OCI-LY7 (cell line): ENCODE results near the gene DHRS1. TPM values are rescaled to one million over a fixed set of nuclear protein-coding genes. Genes with fewer than 3 reads are reported as not detected.

Source experiments
- Bru-seq: library from RNA; stranded (reverse); fragments of 400-500 nt; gene quantifications from one replicate; lab custom pipeline; 2021; lab: Mats Ljungman, UMichigan
- BruChase-seq, 2 experiments: library from RNA; stranded (reverse); fragments of 400-500 nt; gene quantifications; one replicate each; lab custom pipeline; 2021; lab: Mats Ljungman, UMichigan
- BruUV-seq: library from RNA; stranded (reverse); fragments of 400-500 nt; replicated peaks from 2 replicates; lab custom pipeline; 2021; lab: Mats Ljungman, UMichigan
- CTCF ChIA-PET: fragments of 300-600 bp; sonication (Branson Sonifier 250); formaldehyde crosslinking; loops from one replicate; lab custom pipeline; 2022; ENCODE audit warnings: antibody characterized with exemption; ENCODE audit not compliant: unreplicated experiment; lab: Charles Lee
- POLR2A ChIA-PET: fragments of 300-600 bp; sonication (Branson Sonifier 250); formaldehyde crosslinking; loops from one replicate; lab custom pipeline; 2022; ENCODE audit warnings: antibody characterized with exemption; lab: Charles Lee
- DNase-seq: peaks from one replicate; pipeline ENCODE4 v3.0.0-alpha.2; 2015; ENCODE audit warnings: low spot score
- H2AFZ ChIP-seq: fragments of 200-600 bp; sonication (generic), shearing (Covaris generic); 2 replicates; pipeline ENCODE4 v1.6.1; 2014; ENCODE audit warnings: mild to moderate bottlenecking, antibody characterized with exemption, low read length, moderate library complexity
- H3K27ac ChIP-seq: fragments of 200-600 bp; sonication (generic); 2 replicates; pipeline ENCODE4 v1.5.1; 2014; ENCODE audit warnings: mixed run types, low read depth, mild to moderate bottlenecking, moderate library complexity, low read length, inconsistent platforms; ENCODE audit not compliant: poor library complexity, severe bottlenecking
- H3K36me3 ChIP-seq: fragments of 200-600 bp; sonication (generic); 2 replicates; pipeline ENCODE4 v1.6.1; 2014; ENCODE audit warnings: mild to moderate bottlenecking, antibody characterized with exemption, low read length, moderate library complexity, mixed read lengths; ENCODE audit not compliant: insufficient read depth
- H3K4me1 ChIP-seq: fragments of 200-600 bp; sonication (generic); 2 replicates; pipeline ENCODE4 v1.5.1; 2014; ENCODE audit warnings: mild to moderate bottlenecking, low read length; ENCODE audit not compliant: insufficient read depth, poor library complexity, severe bottlenecking
- H3K4me2 ChIP-seq: fragments of 200-600 bp; sonication (generic); 2 replicates; pipeline ENCODE4 v1.6.1; 2014; ENCODE audit warnings: mild to moderate bottlenecking, low read length
- H3K4me3 ChIP-seq: fragments of 200-600 bp; sonication (generic); 2 replicates; pipeline ENCODE4 v1.5.1; 2014; ENCODE audit warnings: mild to moderate bottlenecking, low read depth, low read length; ENCODE audit not compliant: poor library complexity, severe bottlenecking
- H3K79me2 ChIP-seq: fragments of 200-600 bp; sonication (generic); 2 replicates; pipeline ENCODE4 v1.6.1; 2016; ENCODE audit warnings: low read depth, mild to moderate bottlenecking, low read length, moderate library complexity, mixed read lengths; ENCODE audit not compliant: insufficient read depth
- H3K9me2 ChIP-seq: fragments of 200-600 bp; sonication (generic); 2 replicates; pipeline ENCODE4 v1.6.1; 2016; ENCODE audit warnings: mild to moderate bottlenecking, low read length, mixed read lengths; ENCODE audit not compliant: insufficient read depth
- H3K9me3 ChIP-seq: fragments of 200-600 bp; sonication (generic); 2 replicates; pipeline ENCODE4 v1.6.1; 2014; ENCODE audit warnings: mild to moderate bottlenecking, mixed run types, low read length, mixed read lengths
- H4K20me1 ChIP-seq: fragments of 200-600 bp; sonication (generic); 2 replicates; pipeline ENCODE4 v1.6.1; 2014; ENCODE audit warnings: mild to moderate bottlenecking, antibody characterized with exemption, low read length, moderate library complexity, mixed read lengths; ENCODE audit not compliant: insufficient read depth
- CTCF ChIP-seq: fragments of 200-600 bp; sonication (generic); conservative IDR thresholded peaks from 2 replicates; pipeline ENCODE4 v1.5.1; 2014; ENCODE audit warnings: mild to moderate bottlenecking, antibody characterized with exemption, low read length, moderate library complexity, mixed read lengths
- EZH2phosphoT487 ChIP-seq: fragments of 200-600 bp; sonication (generic); IDR thresholded peaks from 2 replicates; pipeline ENCODE4 v1.6.1; 2018; ENCODE audit warnings: low read depth, borderline replicate concordance, mild to moderate bottlenecking, mixed run types, antibody characterized with exemption, low read length, moderate library complexity, mixed read lengths
- intact Hi-C: fragments of 100-400 bp; cut with micrococcal nuclease; formaldehyde crosslinking; loops from one replicate; pipeline ENCODE4 v1.10.0; 2022; ENCODE audit not compliant: unreplicated experiment
- long read RNA-seq: library from polyadenylated mRNA; stranded (forward); transcript quantifications from one replicate; pipeline ENCODE4 v2.0.0, GENCODE V29; 2022
- total RNA-seq, 2 experiments: library from RNA; depleted of rRNA in 1 of 2; stranded (reverse); fragments of >200 nt in 1 of 2; shearing (Covaris generic) in 1 of 2; gene quantifications; 2 replicates each; pipeline ENCODE4 v1.2.3, GENCODE V29; 2014 to 2022

Gene DHRS1
- total RNA-seq (2014; rRNA removed; shearing (Covaris generic)), result 21.0 and 27.4 TPM in 2 replicates
- 34.9 and 35.6 TPM in 2 replicates for total RNA-seq (2022)
- Bru-seq, nascent RNA, result percentile 57 among the genes with signal in this experiment
- BruChase-seq, experiment 1, labeled RNA remaining after a 6-hour chase, result percentile 69 among the genes with signal in this experiment
- BruChase-seq, experiment 2, labeled RNA remaining after a 2-hour chase, result percentile 65 among the genes with signal in this experiment
- long read RNA-seq, transcript DHRS1-201 (9 exons, 1,480 nt), result major isoform, 16 of 30 reads
- long read RNA-seq, partial matches to known transcripts, result 2 of 30 reads
- long read RNA-seq, other reads (novel, unspliced or antisense), result 9 of 30 reads

GRCh38 chr14:24299255-24300191, at the start of gene DHRS1, which contains the start of gene NOP9:
TSS of gene DHRS1 (minus strand) at chr14:24299780. CDS start at chr14:24299106, 674 bp downstream.
TSS of gene NOP9 (plus strand) at chr14:24299850. CDS start at chr14:24299955, 105 bp downstream.
- Histone ChIP-seq H3K36me3 (peaks cover 53% of the 10 kb centered on the region), H3K4me1 (peaks cover 30% of the 10 kb centered on the region), H2AFZ (peak within 1 kb of the TSS; percentile 44; the same call in 1 of the 2 replicates), H3K4me2 (peak within 1 kb of the TSS; percentile 89), H3K27ac (peak within 1 kb of the TSS; percentile 38), H3K9me2 (no peaks in the 10 kb centered on the region), H3K79me2 (peaks cover 23% of the 10 kb centered on the region), H3K4me3 (peak within 1 kb of the TSS; percentile 99), H4K20me1 (peaks cover 11% of the 10 kb centered on the region; the same call in 1 of the 2 replicates), H3K9me3 (no peaks in the 10 kb centered on the region)
- intact Hi-C loops, result loop anchor here (2.0 to 5.0 kb wide), 2 partner anchors 29 to 287 kb away; partner anchors contain the start of gene RABGGTA
- ChIA-PET CTCF (interaction anchor here (0.5 to 1.6 kb wide), 6 partner anchors 25 to 666 kb away, joined by 3 to 6 read pairs (median 3); partner anchors contain the start of gene TINF2), POLR2A (interaction anchor here (0.5 to 4.0 kb wide), 7 partner anchors 8 to 224 kb away, joined by 3 to 25 read pairs (median 3); partner anchors contain the start of genes CIDEB, MDP1 and TINF2)
- no peak for TF ChIP-seq EZH2phosphoT487
- no peak for TF ChIP-seq CTCF
- TSS peak; percentile 74 for BruUV-seq
- peak; percentile 94 for DNase-seq

GRCh38 chr14:24348186-24348585, 48.6 kb upstream of the DHRS1 start:
- no peaks in the 10 kb centered on the region for H3K79me2 ChIP-seq
- CTCF ChIA-PET, result no interaction called here
- H3K4me3 ChIP-seq, result no peak overlapping the region
- POLR2A ChIA-PET, result interaction anchor here (1.0 kb wide), 1 partner anchor 71 kb away, joined by 5 read pairs; no protein-coding TSS in a partner anchor
- H3K4me2 ChIP-seq, result no peak overlapping the region
- H3K36me3 ChIP-seq, result no peaks in the 10 kb centered on the region
- TF ChIP-seq CTCF (0 out of 2 replicates have a peak, but pooled peaks have one; percentile 20), EZH2phosphoT487 (no peak)
- H3K9me2 ChIP-seq, result no peaks in the 10 kb centered on the region
- H3K27ac ChIP-seq, result no peak overlapping the region
- no TSS peak for BruUV-seq
- no peak for DNase-seq
- intact Hi-C loops, result no loop called here
- no peaks in the 10 kb centered on the region for H3K9me3 ChIP-seq
- no peak overlapping the region for H2AFZ ChIP-seq
- H4K20me1 ChIP-seq, result no peaks in the 10 kb centered on the region
- no peaks in the 10 kb centered on the region for H3K4me1 ChIP-seq
